Stomach (tissue), 4 donors: ENCODE results near the gene CCDC61.

Experiments
- EP300 ChIP-seq: sonication (generic); formaldehyde crosslinking; IDR thresholded peaks from one replicate; pipeline ENCODE4 v1.6.1; 2017; ENCODE audit warnings: antibody characterized with exemption
- POLR2A ChIP-seq, 4 donors: fragments of 450-650 bp; IDR thresholded peaks; one replicate each; pipeline ENCODE4 v1.6.1; 2016; ENCODE audit warnings: antibody characterized with exemption in 4 of 4, control low read depth in 2 of 4, mild to moderate bottlenecking in 1 of 4, moderate library complexity in 1 of 4
- TF ChIP-seq, protein P1 (sequence below), 7 experiments: fragments of 450-650 bp in 4 of 7; fragments of 200-600 bp in 3 of 7; sonication (generic) in 3 of 7; IDR thresholded peaks; one replicate each; pipeline ENCODE4 v1.5.1; 2016 to 2019; ENCODE audit warnings: antibody characterized with exemption in 7 of 7, control low read depth in 2 of 7, mild to moderate bottlenecking in 1 of 7

DNA sequence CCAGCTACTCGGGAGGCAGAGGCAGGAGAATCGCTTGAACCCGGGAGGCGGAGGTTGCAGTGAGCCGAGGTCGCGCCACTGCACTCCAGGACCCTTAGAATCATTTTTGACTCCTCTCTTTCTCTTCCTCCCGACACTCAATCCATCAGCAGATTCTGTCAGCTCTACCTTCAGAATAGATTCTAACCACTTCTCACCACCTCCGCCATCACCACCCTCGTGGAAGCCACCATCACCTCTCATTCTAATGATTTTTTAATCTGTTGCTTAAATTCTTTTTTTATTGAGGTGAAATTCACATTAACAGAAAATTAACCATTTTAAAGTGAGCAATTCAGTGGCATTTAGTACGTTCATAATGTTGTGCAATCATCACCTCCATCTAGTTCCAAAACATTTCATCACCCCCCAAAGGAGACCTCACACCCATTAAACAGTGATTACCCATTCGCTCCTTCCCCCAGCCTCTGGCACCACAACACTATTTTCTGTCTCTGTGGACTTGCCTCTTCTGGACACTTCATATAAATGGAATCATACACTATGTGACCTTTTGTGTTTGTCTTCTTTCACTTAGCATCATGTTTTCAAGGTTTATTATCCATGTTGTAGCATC, 5.0 kb upstream of the CCDC61 start:
- TF ChIP-seq EP300 = no peak
- TF ChIP-seq, protein P1, sequence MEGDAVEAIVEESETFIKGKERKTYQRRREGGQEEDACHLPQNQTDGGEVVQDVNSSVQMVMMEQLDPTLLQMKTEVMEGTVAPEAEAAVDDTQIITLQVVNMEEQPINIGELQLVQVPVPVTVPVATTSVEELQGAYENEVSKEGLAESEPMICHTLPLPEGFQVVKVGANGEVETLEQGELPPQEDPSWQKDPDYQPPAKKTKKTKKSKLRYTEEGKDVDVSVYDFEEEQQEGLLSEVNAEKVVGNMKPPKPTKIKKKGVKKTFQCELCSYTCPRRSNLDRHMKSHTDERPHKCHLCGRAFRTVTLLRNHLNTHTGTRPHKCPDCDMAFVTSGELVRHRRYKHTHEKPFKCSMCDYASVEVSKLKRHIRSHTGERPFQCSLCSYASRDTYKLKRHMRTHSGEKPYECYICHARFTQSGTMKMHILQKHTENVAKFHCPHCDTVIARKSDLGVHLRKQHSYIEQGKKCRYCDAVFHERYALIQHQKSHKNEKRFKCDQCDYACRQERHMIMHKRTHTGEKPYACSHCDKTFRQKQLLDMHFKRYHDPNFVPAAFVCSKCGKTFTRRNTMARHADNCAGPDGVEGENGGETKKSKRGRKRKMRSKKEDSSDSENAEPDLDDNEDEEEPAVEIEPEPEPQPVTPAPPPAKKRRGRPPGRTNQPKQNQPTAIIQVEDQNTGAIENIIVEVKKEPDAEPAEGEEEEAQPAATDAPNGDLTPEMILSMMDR (IDR thresholded peaks at IDR 0.05) = no peak
- no peak for TF ChIP-seq POLR2A (IDR thresholded peaks at IDR 0.05)
